Right atrium auricular region (tissue), 2 donors: ENCODE measurements around the gene ATPAF2. TPM values are rescaled to one million over a fixed set of nuclear protein-coding genes. Genes with fewer than 3 reads are reported as not detected.

Experiments
- DNase-seq: peaks from one replicate; pipeline ENCODE4 v3.0.0-alpha.2; 2019; ENCODE audit warnings: low spot score
- H3K27ac ChIP-seq, 2 donors: fragments of 200-600 bp; sonication (generic); 1 replicate in 1 of 2; 2 replicates in 1 of 2; pipeline ENCODE4 v1.5.1; 2016 to 2019
- H3K27me3 ChIP-seq, 2 donors: fragments of 200-600 bp; sonication (generic); one replicate each; pipeline versions ENCODE4 v1.5.1 to v1.6.0; 2017 to 2019
- H3K36me3 ChIP-seq: fragments of 200-600 bp; sonication (generic); one replicate; pipeline ENCODE4 v1.5.1; 2016
- H3K4me1 ChIP-seq, 2 donors: fragments of 200-600 bp; sonication (generic); one replicate each; pipeline versions ENCODE4 v1.5.1 to v1.6.0; 2017 to 2019
- H3K4me3 ChIP-seq, 2 donors: fragments of 200-600 bp; sonication (generic); 1 replicate in 1 of 2; 2 replicates in 1 of 2; pipeline ENCODE4 v1.5.1; 2017 to 2019; ENCODE audit warnings: mild to moderate bottlenecking in 1 of 2, moderate library complexity in 1 of 2
- H3K9me3 ChIP-seq, 2 donors: fragments of 200-600 bp; sonication (generic); one replicate each; pipeline ENCODE4 v1.5.1; 2019
- CTCF ChIP-seq, 2 donors: fragments of 200-600 bp; sonication (generic); IDR thresholded peaks; one replicate each; pipeline ENCODE4 v1.5.1; 2019; ENCODE audit warnings: antibody characterized with exemption in 2 of 2
- total RNA-seq, 2 donors: library from RNA; depleted of rRNA; stranded (reverse); fragments of >200 nt; gene quantifications; one replicate each; pipeline ENCODE4 v1.1.0, GENCODE V29; 2016

Gene ATPAF2
- total RNA-seq, 2 donors from 2014 or later: 11.1 to 47.0 TPM

GRCh38 chr17:18021372-18021771, 17.6 kb downstream of the ATPAF2 start:
- no peak overlapping the region for H3K4me3 ChIP-seq
- no peaks in the 10 kb centered on the region for H3K9me3 ChIP-seq
- no peaks in the 10 kb centered on the region for H3K27me3 ChIP-seq
- peaks cover 0 to 39% of the 10 kb centered on the region in 2 donors for H3K4me1 ChIP-seq
- no peak for TF ChIP-seq CTCF (IDR thresholded peaks at IDR 0.05)
- H3K27ac ChIP-seq: no peak overlapping the region
- H3K36me3 ChIP-seq: peaks cover 5% of the 10 kb centered on the region
- DNase-seq: no peak

DNA sequence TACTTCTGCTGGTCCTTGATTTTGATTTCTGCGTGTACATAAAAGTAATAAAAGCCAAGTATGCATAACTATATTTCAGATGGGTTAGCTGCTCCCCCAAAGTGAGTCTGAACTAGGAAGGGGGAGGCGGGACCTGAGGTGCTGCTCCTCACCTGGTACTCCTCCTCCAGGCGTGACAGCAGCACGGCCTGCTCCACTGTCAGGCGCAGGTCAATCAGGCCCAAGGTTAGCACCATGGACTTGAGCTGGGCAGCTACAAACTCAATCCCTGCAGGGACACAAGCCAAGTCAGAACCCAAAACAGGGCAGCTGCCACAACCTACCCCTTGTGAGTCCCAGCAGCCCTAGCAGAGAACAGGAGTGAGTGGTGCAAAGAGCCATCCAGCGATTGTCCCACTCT, 18.0 kb downstream of the ATPAF2 start:
- TF ChIP-seq CTCF (IDR thresholded peaks at IDR 0.05): no peak
- no peaks in the 10 kb centered on the region for H3K27me3 ChIP-seq
- H3K36me3 ChIP-seq: peaks cover 6% of the 10 kb centered on the region
- H3K27ac ChIP-seq: no peak overlapping the region
- no peak for DNase-seq
- H3K4me3 ChIP-seq: no peak overlapping the region
- H3K4me1 ChIP-seq: peaks cover 0 to 35% of the 10 kb centered on the region in 2 donors
- H3K9me3 ChIP-seq: no peaks in the 10 kb centered on the region

- H3K27me3 ChIP-seq: no peaks in the 10 kb centered on the region
- H3K36me3 ChIP-seq: peaks cover 13% of the 10 kb centered on the region
- H3K9me3 ChIP-seq: no peaks in the 10 kb centered on the region
- no peak for TF ChIP-seq CTCF (IDR thresholded peaks at IDR 0.05)
- H3K27ac ChIP-seq: no peak overlapping the region
- H3K4me3 ChIP-seq: no peak overlapping the region
- DNase-seq: no peak
- peaks cover 0 to 30% of the 10 kb centered on the region in 2 donors for H3K4me1 ChIP-seq
Observed at GRCh38 chr17:18019838-18020154, 19.2 kb downstream of the ATPAF2 start.

- Histone ChIP-seq H3K9me3 (no peaks in the 10 kb centered on the region), H3K4me1 (peaks cover 0 to 30% of the 10 kb centered on the region in 2 donors), H3K27me3 (no peaks in the 10 kb centered on the region), H3K4me3 (no peak overlapping the region), H3K27ac (peak overlapping the region; percentile 69 to 72), H3K36me3 (peaks cover 13% of the 10 kb centered on the region)
- no peak for TF ChIP-seq CTCF (IDR thresholded peaks at IDR 0.05)
- DNase-seq: no peak
Observed at GRCh38 chr17:18018411-18018921, 20.5 kb downstream of the ATPAF2 start.

- Histone ChIP-seq H3K27me3 (no peaks in the 10 kb centered on the region), H3K4me1 (peaks cover 0 to 30% of the 10 kb centered on the region in 2 donors), H3K4me3 (no peak overlapping the region), H3K27ac (peak overlapping the region; percentile 69 to 72), H3K36me3 (peaks cover 13% of the 10 kb centered on the region), H3K9me3 (no peaks in the 10 kb centered on the region)
- TF ChIP-seq CTCF (IDR thresholded peaks at IDR 0.05): no peak
- no peak for DNase-seq
Observed at GRCh38 chr17:18017958-18018357, 21.0 kb downstream of the ATPAF2 start.

DNA sequence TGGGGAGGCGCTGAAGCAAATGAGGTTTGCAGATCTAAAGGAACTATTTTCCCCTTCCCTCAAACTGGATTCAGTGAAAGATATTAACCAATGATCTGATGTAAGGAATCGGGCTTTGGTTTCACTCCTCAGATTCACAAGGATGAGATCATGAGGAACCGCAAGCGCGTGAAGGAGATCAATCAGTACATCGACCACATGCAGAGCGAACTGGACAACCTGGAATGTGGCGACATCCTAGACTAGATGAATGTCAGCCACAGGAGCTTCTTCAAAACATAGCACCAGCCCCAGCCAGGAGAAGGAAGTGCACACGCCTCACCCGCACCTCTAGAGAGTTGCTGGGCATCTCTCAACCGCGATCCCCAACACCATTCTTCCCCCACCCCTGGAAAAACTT, 22.5 kb downstream of the ATPAF2 start:
- peak overlapping the region; percentile 5 to 69 for H3K27ac ChIP-seq
- H3K9me3 ChIP-seq: no peaks in the 10 kb centered on the region
- H3K36me3 ChIP-seq: peaks cover 10% of the 10 kb centered on the region

More for the DNA sequence above, 22.5 kb downstream of the ATPAF2 start:
- peaks cover 0 to 30% of the 10 kb centered on the region in 2 donors for H3K4me1 ChIP-seq
- no peak for DNase-seq
- no peaks in the 10 kb centered on the region for H3K27me3 ChIP-seq
- H3K4me3 ChIP-seq: no peak overlapping the region
- TF ChIP-seq CTCF (IDR thresholded peaks at IDR 0.05): no peak
